Lung (tissue), 12 donors: Measurements from ENCODE around the gene FOXD1. TPM values are rescaled to one million over a fixed set of nuclear protein-coding genes. Genes with fewer than 3 reads are reported as not detected.
"Not testable (repeated sequence)": the region's sequence is repeated elsewhere in the genome, so short reads cannot be mapped to it uniquely, and the experiment has no call there.

Source experiments
- ATAC-seq: fragments of 200-7000 bp; cut with Tn5 transposase; one replicate; pipeline ENCODE4 v1.9.1; 2020; ENCODE audit warnings: moderate number of reproducible peaks; ENCODE audit not compliant: insufficient read depth, low FRiP score
- DNase-seq, 3 donors: peaks; one replicate each; pipeline ENCODE4 v3.0.0-alpha.2; 2013 to 2017
- H3K27ac ChIP-seq, 2 donors: one replicate each; pipeline ENCODE4 v1.5.1; 2013; ENCODE audit warnings: mild to moderate bottlenecking in 2 of 2, moderate library complexity in 2 of 2, control low read depth in 1 of 2, inconsistent platforms in 1 of 2, low read depth in 1 of 2, low read length in 1 of 2
- H3K27me3 ChIP-seq, 3 donors: one replicate each; pipeline ENCODE4 v1.5.1; 2013; ENCODE audit warnings: low read length in 2 of 3; ENCODE audit not compliant: control insufficient read depth in 3 of 3, insufficient read depth in 3 of 3
- H3K36me3 ChIP-seq, 4 donors: one replicate each; pipeline ENCODE4 v1.5.1; 2013; ENCODE audit warnings: low read length in 4 of 4, mild to moderate bottlenecking in 1 of 4, moderate library complexity in 1 of 4; ENCODE audit not compliant: control insufficient read depth in 4 of 4, insufficient read depth in 4 of 4
- H3K4me1 ChIP-seq, 5 donors: one replicate each; pipeline ENCODE4 v1.5.1; 2013; ENCODE audit warnings: low read length in 5 of 5, mild to moderate bottlenecking in 2 of 5, moderate library complexity in 1 of 5; ENCODE audit not compliant: control insufficient read depth in 5 of 5, insufficient read depth in 5 of 5
- H3K4me3 ChIP-seq: one replicate; pipeline ENCODE4 v1.5.1; 2013; ENCODE audit warnings: mild to moderate bottlenecking, control low read depth, moderate library complexity
- H3K9ac ChIP-seq, 2 donors: one replicate each; pipeline ENCODE4 v1.5.1; 2013; ENCODE audit warnings: low read length in 2 of 2, control low read depth in 1 of 2; ENCODE audit not compliant: insufficient read depth in 1 of 2
- H3K9me3 ChIP-seq, 4 donors: one replicate each; pipeline ENCODE4 v1.5.1; 2013; ENCODE audit warnings: low read length in 3 of 4, mild to moderate bottlenecking in 1 of 4, moderate library complexity in 1 of 4; ENCODE audit not compliant: control insufficient read depth in 4 of 4, insufficient read depth in 3 of 4
- WGBS, 2 donors: extraction: QIAGEN DNeasy Blood & Tissue Kit; methylation state at CpG; one replicate each; pipeline ENCODE4 v1.1.7; 2013; 5-methylcytosine and 5-hydroxymethylcytosine counted together
- polyA plus RNA-seq, 2 donors: library from polyadenylated mRNA; stranded (reverse); fragments of 200-250 nt; gene quantifications; one replicate each; pipeline ENCODE4 v1.2.1, GENCODE V29; 2013
- total RNA-seq, 2 donors: library from RNA; depleted of rRNA in 1 of 2; stranded (reverse); fragments of >200 nt in 1 of 2; gene quantifications; one replicate each; pipeline ENCODE4 v1.2.1, GENCODE V29; 2014 to 2021
- TF ChIP-seq, protein P1 (sequence below): IDR thresholded peaks from 2 replicates; pipeline ENCODE4 v1.5.1; 2012; ENCODE audit warnings: mild to moderate bottlenecking; ENCODE audit errors: control extremely low read depth, extremely low read depth
- donor health status: control.
- donor health status: control.
- donor health status: Bipolar disorder and iron deficiency.
- donor health status: healthy.
- donor health status: DM: yes; HTN: yes; CAD: no.

The FOXD1 gene
- total and polyA plus RNA-seq, 4 donors, result 0.20 to 0.46 (median 0.29) TPM

DNA sequence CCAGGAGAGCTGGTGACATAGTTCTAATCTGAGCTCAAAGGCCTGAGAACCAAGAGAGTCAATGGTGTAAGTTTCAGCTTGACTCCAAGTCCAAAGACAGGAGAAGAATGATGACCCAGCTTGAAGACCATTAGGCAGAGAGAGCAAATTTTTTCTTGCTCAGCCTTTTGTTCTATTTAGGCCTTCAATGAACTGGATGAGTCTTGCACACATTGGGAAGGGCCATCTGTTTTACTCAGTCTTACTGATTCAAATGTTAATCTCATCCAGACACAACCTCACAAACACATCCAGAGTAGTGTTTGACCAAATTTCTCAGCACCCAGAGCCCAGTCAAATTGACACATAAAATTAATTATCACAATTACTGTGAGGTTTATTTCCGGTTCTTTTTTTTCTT, 42.6 kb upstream of the FOXD1 start:
- H3K9me3 ChIP-seq, result no peaks in the 10 kb centered on the region
- H3K4me3 ChIP-seq, result no peak overlapping the region
- H3K27me3 ChIP-seq, result peaks cover 6 to 23% (median 10%) of the 10 kb centered on the region in 3 donors
- H3K27ac ChIP-seq, result no peak overlapping the region
- DNase-seq (no peak), ATAC-seq (no peak)
- no peak overlapping the region for H3K9ac ChIP-seq
- no peaks in the 10 kb centered on the region for H3K4me1 ChIP-seq
- 89 to 97% methylated on average over 1 of the region's 1 CpG for WGBS, 2 donors
- TF ChIP-seq, protein P1, sequence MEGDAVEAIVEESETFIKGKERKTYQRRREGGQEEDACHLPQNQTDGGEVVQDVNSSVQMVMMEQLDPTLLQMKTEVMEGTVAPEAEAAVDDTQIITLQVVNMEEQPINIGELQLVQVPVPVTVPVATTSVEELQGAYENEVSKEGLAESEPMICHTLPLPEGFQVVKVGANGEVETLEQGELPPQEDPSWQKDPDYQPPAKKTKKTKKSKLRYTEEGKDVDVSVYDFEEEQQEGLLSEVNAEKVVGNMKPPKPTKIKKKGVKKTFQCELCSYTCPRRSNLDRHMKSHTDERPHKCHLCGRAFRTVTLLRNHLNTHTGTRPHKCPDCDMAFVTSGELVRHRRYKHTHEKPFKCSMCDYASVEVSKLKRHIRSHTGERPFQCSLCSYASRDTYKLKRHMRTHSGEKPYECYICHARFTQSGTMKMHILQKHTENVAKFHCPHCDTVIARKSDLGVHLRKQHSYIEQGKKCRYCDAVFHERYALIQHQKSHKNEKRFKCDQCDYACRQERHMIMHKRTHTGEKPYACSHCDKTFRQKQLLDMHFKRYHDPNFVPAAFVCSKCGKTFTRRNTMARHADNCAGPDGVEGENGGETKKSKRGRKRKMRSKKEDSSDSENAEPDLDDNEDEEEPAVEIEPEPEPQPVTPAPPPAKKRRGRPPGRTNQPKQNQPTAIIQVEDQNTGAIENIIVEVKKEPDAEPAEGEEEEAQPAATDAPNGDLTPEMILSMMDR, result no peak
- H3K36me3 ChIP-seq, result no peaks in the 10 kb centered on the region

DNA sequence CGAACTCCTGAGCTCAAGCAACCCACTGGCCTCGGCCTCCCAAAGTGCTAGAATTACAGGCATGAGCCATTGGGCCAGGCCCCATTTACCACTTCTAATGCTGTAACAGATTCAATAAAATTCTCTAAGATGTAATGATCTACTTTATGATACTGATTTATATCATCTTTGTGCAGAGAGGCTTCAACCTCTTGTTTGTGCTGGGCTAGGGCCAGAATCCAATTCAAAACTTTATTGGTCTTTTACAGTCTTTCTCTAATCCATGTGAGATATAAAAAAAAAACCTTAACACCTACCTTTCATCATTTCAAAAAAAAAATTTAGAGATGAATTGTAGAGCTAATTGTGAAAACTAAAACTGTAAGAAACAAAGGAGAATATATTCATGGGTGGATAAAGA, 41.5 kb upstream of the FOXD1 start:
- H3K9me3 ChIP-seq, result no peaks in the 10 kb centered on the region
- no peak overlapping the region for H3K9ac ChIP-seq
- ATAC-seq (no peak), DNase-seq (no peak)
- H3K4me3 ChIP-seq, result no peak overlapping the region
- no peak overlapping the region for H3K27ac ChIP-seq
- H3K36me3 ChIP-seq, result no peaks in the 10 kb centered on the region
- TF ChIP-seq, protein P1, result no peak
- no peaks in the 10 kb centered on the region for H3K4me1 ChIP-seq
- WGBS, 2 donors, result 92% methylated on average over 2 of the region's 2 CpGs
- H3K27me3 ChIP-seq, result peaks cover 6 to 23% (median 13%) of the 10 kb centered on the region in 3 donors

DNA sequence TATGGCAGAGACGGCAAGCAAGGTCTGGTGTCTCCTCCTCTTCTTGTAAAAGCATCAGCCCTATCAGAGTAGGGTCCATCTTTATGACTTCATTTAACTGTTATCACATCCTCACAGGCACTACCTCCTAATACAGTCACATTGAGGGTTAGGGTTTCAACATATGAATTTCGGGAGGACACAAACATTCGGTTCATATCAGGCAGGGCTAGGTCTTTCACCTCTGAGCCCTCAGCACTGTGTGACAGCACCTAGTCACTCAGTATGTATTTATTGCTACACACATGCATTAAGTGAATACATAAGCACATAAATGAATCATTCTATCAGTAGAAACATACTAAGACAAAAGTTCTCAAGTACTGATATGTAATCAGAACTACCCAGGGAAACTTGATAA, 40.2 kb upstream of the FOXD1 start:
- no peak overlapping the region for H3K9ac ChIP-seq
- no peaks in the 10 kb centered on the region for H3K9me3 ChIP-seq
- DNase-seq (no peak), ATAC-seq (no peak)
- no peaks in the 10 kb centered on the region for H3K36me3 ChIP-seq
- 83 to 91% methylated on average over 3 of the region's 3 CpGs for WGBS, 2 donors
- peaks cover 6 to 23% (median 13%) of the 10 kb centered on the region in 3 donors for H3K27me3 ChIP-seq
- no peak overlapping the region for H3K4me3 ChIP-seq
- TF ChIP-seq, protein P1, result no peak
- H3K27ac ChIP-seq, result no peak overlapping the region
- no peaks in the 10 kb centered on the region for H3K4me1 ChIP-seq

DNA sequence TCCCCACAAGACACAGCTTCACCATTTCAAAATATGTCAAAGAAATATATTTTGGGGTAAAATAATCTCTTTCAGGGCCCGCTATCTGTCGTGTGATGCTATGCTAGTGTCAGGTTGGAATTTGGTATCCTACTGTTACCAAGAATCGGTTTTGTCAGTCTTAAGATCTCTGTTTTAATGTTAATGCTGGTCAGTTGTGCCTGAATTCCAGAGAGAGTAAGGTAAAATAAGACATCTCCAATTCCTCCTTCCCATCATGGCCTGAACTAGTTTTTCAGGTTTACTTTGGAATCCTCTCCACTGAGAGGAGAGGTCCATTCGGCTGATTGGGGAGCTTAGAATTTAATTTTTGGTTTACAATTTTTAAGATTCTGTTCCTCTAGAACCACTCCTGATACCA, 39.2 kb upstream of the FOXD1 start:
- TF ChIP-seq, protein P1, result no peak
- no peak for DNase-seq
- Histone ChIP-seq H3K9ac (no peak overlapping the region), H3K27me3 (peaks cover 6 to 14% (median 13%) of the 10 kb centered on the region in 3 donors), H3K36me3 (no peaks in the 10 kb centered on the region), H3K4me3 (no peak overlapping the region), H3K9me3 (no peaks in the 10 kb centered on the region), H3K4me1 (no peaks in the 10 kb centered on the region), H3K27ac (no peak overlapping the region)
- no peak for ATAC-seq
- WGBS, 2 donors, result 75 to 77% methylated on average over 4 of the region's 4 CpGs

DNA sequence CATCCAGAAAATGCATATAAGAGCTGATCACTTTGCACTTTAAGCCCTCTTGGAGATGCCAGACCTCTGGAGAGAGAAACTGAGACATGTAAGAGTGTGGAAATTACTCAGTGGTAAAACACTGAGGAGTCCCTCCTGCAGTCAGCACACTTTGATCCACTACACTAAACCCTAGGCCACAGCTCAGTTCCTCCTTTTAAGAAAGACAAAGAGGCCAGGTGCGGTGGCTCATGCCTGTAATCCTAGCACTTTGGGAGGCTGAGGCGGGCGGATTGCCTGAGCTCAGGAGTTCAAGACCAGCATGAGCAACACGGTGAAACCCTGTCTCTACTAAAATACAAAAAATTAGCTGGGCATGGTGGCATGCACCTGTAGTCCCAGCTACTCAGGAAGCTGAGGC, 38.7 kb upstream of the FOXD1 start:
- not testable (repeated sequence) for H3K9ac ChIP-seq, ATAC-seq, H3K4me1 ChIP-seq, H3K27ac ChIP-seq, H3K27me3 ChIP-seq, H3K36me3 ChIP-seq, H3K9me3 ChIP-seq, DNase-seq, H3K4me3 ChIP-seq
- 70 to 72% methylated on average over 4 of the region's 4 CpGs for WGBS, 2 donors
